SK-N-SH treated with all-trans-retinoic acid at 6 μM for 48 hours (cell line): Measurements from ENCODE around the gene AGPAT1.

Experiments
- ATAC-seq: fragments of 200-7000 bp; cut with Tn5 transposase; 3 replicates; pipeline ENCODE4 v1.9.1; 2020; ENCODE audit warnings: mild to moderate bottlenecking, moderate library complexity
- ARNTL ChIP-seq: fragments of 450-650 bp; formaldehyde crosslinking; IDR thresholded peaks from 2 replicates; pipeline ENCODE4 v1.5.0; 2020; ENCODE audit warnings: low read depth, mild to moderate bottlenecking, moderate library complexity, borderline replicate concordance
- BACH2 ChIP-seq: fragments of 250-450 bp; sonication (Bioruptor Pico); IDR thresholded peaks from 2 replicates; pipeline ENCODE4 v1.9.0; 2021; ENCODE audit warnings: mild to moderate bottlenecking, borderline replicate concordance
- CREB5 ChIP-seq: fragments of 250-450 bp; sonication (Bioruptor Pico); IDR thresholded peaks from 2 replicates; pipeline ENCODE4 v1.5.1; 2020; ENCODE audit warnings: low read depth, mild to moderate bottlenecking, moderate library complexity
- CSDC2 ChIP-seq: fragments of 250-450 bp; sonication (Bioruptor Pico); IDR thresholded peaks from 2 replicates; pipeline ENCODE4 v1.5.0; 2020; ENCODE audit warnings: mild to moderate bottlenecking, moderate library complexity
- CSRNP3 ChIP-seq: fragments of 250-450 bp; sonication (Bioruptor Pico); IDR thresholded peaks from 2 replicates; pipeline ENCODE4 v1.5.1; 2021; ENCODE audit warnings: mild to moderate bottlenecking, moderate library complexity
- ESRRG ChIP-seq: fragments of 250-450 bp; sonication (Bioruptor Pico); IDR thresholded peaks from 2 replicates; pipeline ENCODE4 v1.6.1; 2021; ENCODE audit warnings: mild to moderate bottlenecking
- GLIS3 ChIP-seq: fragments of 250-450 bp; sonication (Bioruptor Pico); IDR thresholded peaks from 2 replicates; pipeline ENCODE4 v1.5.0; 2020; ENCODE audit warnings: mild to moderate bottlenecking, moderate library complexity
- OSR1 ChIP-seq: fragments of 250-450 bp; sonication (Bioruptor Pico); IDR thresholded peaks from 2 replicates; pipeline ENCODE4 v1.8.0; 2022; ENCODE audit warnings: moderate library complexity, mild to moderate bottlenecking, inconsistent platforms
- PATZ1 ChIP-seq: fragments of 250-450 bp; sonication (Bioruptor Pico); IDR thresholded peaks from 2 replicates; pipeline ENCODE4 v1.8.0; 2020; ENCODE audit warnings: mild to moderate bottlenecking, moderate library complexity, borderline replicate concordance
- POU6F1 ChIP-seq: fragments of 250-450 bp; sonication (Bioruptor Pico); IDR thresholded peaks from 2 replicates; pipeline ENCODE4 v1.8.0; 2021; ENCODE audit warnings: low read depth, mild to moderate bottlenecking, moderate library complexity, borderline replicate concordance
- RARB ChIP-seq: fragments of 250-450 bp; sonication (Bioruptor Pico); IDR thresholded peaks from 2 replicates; pipeline ENCODE4 v1.8.0; 2021; ENCODE audit warnings: mild to moderate bottlenecking, moderate library complexity
- SNAI2 ChIP-seq: fragments of 250-450 bp; sonication (Bioruptor Pico); IDR thresholded peaks from 2 replicates; pipeline ENCODE4 v1.5.0; 2020; ENCODE audit warnings: mild to moderate bottlenecking, moderate library complexity
- TCF4 ChIP-seq: fragments of 250-450 bp; sonication (Bioruptor Pico); IDR thresholded peaks from 2 replicates; pipeline ENCODE4 v1.8.0; 2021; ENCODE audit warnings: mild to moderate bottlenecking, moderate library complexity, borderline replicate concordance
- TOX ChIP-seq: fragments of 250-450 bp; sonication (Bioruptor Pico); IDR thresholded peaks from 2 replicates; pipeline ENCODE4 v1.8.0; 2021; ENCODE audit warnings: mild to moderate bottlenecking, moderate library complexity, borderline replicate concordance
- TSHZ2 ChIP-seq: fragments of 250-450 bp; sonication (Bioruptor Pico); IDR thresholded peaks from 2 replicates; pipeline ENCODE4 v1.5.0; 2020; ENCODE audit warnings: mild to moderate bottlenecking, moderate library complexity
- ZC3H10 ChIP-seq: fragments of 250-450 bp; sonication (Bioruptor Pico); IDR thresholded peaks from 2 replicates; pipeline ENCODE4 v1.5.1; 2021; ENCODE audit warnings: mild to moderate bottlenecking, moderate library complexity
- ZFP3 ChIP-seq: fragments of 250-450 bp; sonication (Bioruptor Pico); IDR thresholded peaks from 2 replicates; pipeline ENCODE4 v1.5.0; 2020; ENCODE audit warnings: mild to moderate bottlenecking, moderate library complexity
- ZFP30 ChIP-seq: fragments of 450-650 bp; formaldehyde crosslinking; IDR thresholded peaks from 2 replicates; pipeline ENCODE4 v1.5.0; 2022; ENCODE audit warnings: mild to moderate bottlenecking, moderate library complexity
- ZNF70 ChIP-seq: fragments of 450-650 bp; formaldehyde crosslinking; IDR thresholded peaks from 2 replicates; pipeline ENCODE4 v1.5.0; 2020; ENCODE audit warnings: mild to moderate bottlenecking, moderate library complexity

AGPAT1 gene

GRCh38 chr6:32148289-32149091 is 27.4 kb downstream of the AGPAT1 start (continued):
- TF ChIP-seq TOX (CRISPR knock-in tag) (no peak), OSR1 (CRISPR knock-in tag) (no peak), ZFP30 (CRISPR knock-in tag) (no peak), ZFP3 (CRISPR knock-in tag) (no peak), SNAI2 (no peak), RARB (CRISPR knock-in tag) (no peak)

- ATAC-seq: no peak
- TF ChIP-seq GLIS3 (CRISPR knock-in tag): no peak
- no peak for TF ChIP-seq POU6F1
- TF ChIP-seq TCF4: no peak
- TF ChIP-seq ZFP30 (CRISPR knock-in tag): no peak
- no peak for TF ChIP-seq BACH2
- TF ChIP-seq RARB (CRISPR knock-in tag): no peak
- TF ChIP-seq PATZ1 (CRISPR knock-in tag): no peak
- TF ChIP-seq SNAI2: no peak
- no peak for TF ChIP-seq CSRNP3 (CRISPR knock-in tag)
- TF ChIP-seq ARNTL: no peak
Observed at GRCh38 chr6:32147401-32148132, 28.3 kb downstream of the AGPAT1 start.

GRCh38 chr6:32146687-32147086 is 29.2 kb downstream of the AGPAT1 start:
- TF ChIP-seq TSHZ2 (CRISPR knock-in tag) (no peak), CSRNP3 (CRISPR knock-in tag) (no peak), ZFP3 (CRISPR knock-in tag) (no peak), TCF4 (no peak), ZC3H10 (CRISPR knock-in tag) (no peak), ZNF70 (CRISPR knock-in tag) (no peak), ARNTL (no peak), RARB (CRISPR knock-in tag) (no peak), GLIS3 (CRISPR knock-in tag) (no peak), OSR1 (CRISPR knock-in tag) (no peak), BACH2 (no peak), ESRRG (CRISPR knock-in tag) (no peak), CSDC2 (CRISPR knock-in tag) (no peak), CREB5 (CRISPR knock-in tag) (no peak), ZFP30 (CRISPR knock-in tag) (no peak), PATZ1 (CRISPR knock-in tag) (no peak), TOX (CRISPR knock-in tag) (no peak)
- ATAC-seq: no peak
